Caco-2 (cell line): ENCODE data around the gene DNMT3A. TPM values are rescaled to one million over a fixed set of nuclear protein-coding genes. Genes with fewer than 3 reads are reported as not detected.

Source experiments
- BruUV-seq: library from RNA; stranded (reverse); fragments of 400-500 nt; replicated peaks from 2 replicates; lab custom pipeline; 2021; lab: Mats Ljungman, UMichigan
- CTCF ChIA-PET: fragments of 300-600 bp; sonication (Branson Sonifier 250); formaldehyde crosslinking; loops from one replicate; lab custom pipeline; 2022; ENCODE audit warnings: antibody characterized with exemption; lab: Charles Lee
- POLR2A ChIA-PET: fragments of 300-600 bp; sonication (Branson Sonifier 250); formaldehyde crosslinking; loops from one replicate; lab custom pipeline; 2022; ENCODE audit warnings: antibody characterized with exemption; lab: Charles Lee
- DNase-seq, 2 experiments: peaks; one replicate each; pipeline versions ENCODE4 v3.0.0 to v3.0.0-alpha.2; 2020 to 2022
- H3K27me3 ChIP-seq: replicated peaks from 2 replicates; pipeline ENCODE4 v1.6.0; 2011; ENCODE audit warnings: low read length; ENCODE audit not compliant: control insufficient read depth, insufficient read depth
- H3K36me3 ChIP-seq: 2 replicates; pipeline ENCODE4 v1.5.1; 2011; ENCODE audit warnings: low read length; ENCODE audit not compliant: control insufficient read depth, insufficient read depth
- H3K4me1 ChIP-seq: fragments of 250-450 bp; sonication (Bioruptor Pico); 2 replicates; pipeline ENCODE4 v1.5.1; 2020; ENCODE audit warnings: mild to moderate bottlenecking
- H3K4me3 ChIP-seq: 2 replicates; pipeline ENCODE4 v1.5.1; 2011; ENCODE audit warnings: low read depth, mild to moderate bottlenecking, control low read depth, low read length
- H3K9me3 ChIP-seq: fragments of 250-450 bp; sonication (Bioruptor Pico); 2 replicates; pipeline ENCODE4 v1.5.1; 2020; ENCODE audit warnings: mild to moderate bottlenecking, moderate library complexity
- H3K27ac Mint-ChIP-seq: one replicate; pipeline ENCODE4 v1.8.0; 2022; ENCODE audit warnings: mixed read lengths; ENCODE audit not compliant: unreplicated experiment
- H3K27me3 Mint-ChIP-seq: one replicate; pipeline ENCODE4 v1.8.0; 2022; ENCODE audit warnings: mixed read lengths; ENCODE audit not compliant: insufficient read depth, unreplicated experiment
- H3K36me3 Mint-ChIP-seq: one replicate; pipeline ENCODE4 v1.8.0; 2022; ENCODE audit warnings: mild to moderate bottlenecking, mixed read lengths; ENCODE audit not compliant: insufficient read depth, unreplicated experiment
- H3K4me1 Mint-ChIP-seq: one replicate; pipeline ENCODE4 v1.8.0; 2022; ENCODE audit warnings: low read depth, mixed read lengths; ENCODE audit not compliant: unreplicated experiment
- H3K4me3 Mint-ChIP-seq: one replicate; pipeline ENCODE4 v1.8.0; 2022; ENCODE audit warnings: mild to moderate bottlenecking, moderate library complexity, mixed read lengths; ENCODE audit not compliant: unreplicated experiment
- H3K9me3 Mint-ChIP-seq: one replicate; pipeline ENCODE4 v1.8.0; 2022; ENCODE audit warnings: mixed read lengths; ENCODE audit not compliant: unreplicated experiment
- CTCF ChIP-seq, 2 experiments: fragments of 200-600 bp in 1 of 2; IDR thresholded peaks; 1 replicate in 1 of 2; 2 replicates in 1 of 2; pipeline versions ENCODE4 v1.5.1 to v1.8.0; 2011 to 2022; ENCODE audit warnings: antibody characterized with exemption in 1 of 2, control low read depth in 1 of 2, inconsistent platforms in 1 of 2, low read depth in 1 of 2, low read length in 1 of 2, mild to moderate bottlenecking in 1 of 2, moderate library complexity in 1 of 2; ENCODE audit not compliant: insufficient read depth in 1 of 2, severe bottlenecking in 1 of 2, unreplicated experiment in 1 of 2
- intact Hi-C: fragments of 100-400 bp; cut with micrococcal nuclease; formaldehyde crosslinking; loops from one replicate; pipeline ENCODE4 v1.10.0; 2022; ENCODE audit not compliant: unreplicated experiment
- total RNA-seq: library from RNA; stranded (reverse); gene quantifications from 2 replicates; pipeline ENCODE4 v1.2.3, GENCODE V29; 2022

Gene DNMT3A
- total RNA-seq, 1 experiment from 2014 or later = 72.2 TPM

GRCh38 chr2:25377822-25378421 lies 36.2 kb upstream of the DNMT3A start:
- Mint-ChIP-seq H3K4me3 (no peak overlapping the region), H3K27ac (peak overlapping the region; percentile 66), H3K27me3 (no peaks in the 10 kb centered on the region), H3K36me3 (peaks cover 10% of the 10 kb centered on the region), H3K9me3 (no peaks in the 10 kb centered on the region), H3K4me1 (peaks cover 13% of the 10 kb centered on the region)
- Histone ChIP-seq H3K27me3 (no peaks in the 10 kb centered on the region), H3K4me1 (peaks cover 11% of the 10 kb centered on the region), H3K4me3 (no peak overlapping the region), H3K36me3 (no peaks in the 10 kb centered on the region), H3K9me3 (no peaks in the 10 kb centered on the region)
- BruUV-seq = no TSS peak
- ChIA-PET CTCF (interaction anchor here (2.8 kb wide), 1 partner anchor 16 kb away, joined by 31 read pairs; no protein-coding TSS in a partner anchor), POLR2A (no interaction called here)
- intact Hi-C loops = loop anchor here (1.0 to 10.0 kb wide), 6 partner anchors 16 to 287 kb away; no protein-coding TSS in a partner anchor
- no peak for TF ChIP-seq CTCF (IDR thresholded peaks at IDR 0.05; ENCODE audit: insufficient read depth in 1 of 2, low read depth in 1 of 2, low read length in 1 of 2, severe bottlenecking in 1 of 2, unreplicated experiment in 1 of 2)
- no peak for DNase-seq

GRCh38 chr2:25376750-25377621 lies 35.3 kb upstream of the DNMT3A start:
- no peaks in the 10 kb centered on the region for H3K36me3 ChIP-seq
- Mint-ChIP-seq H3K36me3 (peaks cover 10% of the 10 kb centered on the region), H3K27ac (peak overlapping the region; percentile 66), H3K4me3 (peak overlapping the region; percentile 68), H3K27me3 (no peaks in the 10 kb centered on the region), H3K4me1 (peaks cover 23% of the 10 kb centered on the region), H3K9me3 (no peaks in the 10 kb centered on the region)
- peak overlapping the region; percentile 16 for H3K4me3 ChIP-seq
- POLR2A ChIA-PET = interaction anchor here (0.6 kb wide), 1 partner anchor 15 kb away, joined by 5 read pairs; no protein-coding TSS in a partner anchor
- H3K4me1 ChIP-seq = peaks cover 19% of the 10 kb centered on the region
- H3K27me3 ChIP-seq = no peaks in the 10 kb centered on the region
- CTCF ChIA-PET = interaction anchor here (1.0 to 2.8 kb wide), 5 partner anchors 8 to 142 kb away, joined by 3 to 31 read pairs (median 5); no protein-coding TSS in a partner anchor
- peak; percentile 90 to 94 for DNase-seq
- intact Hi-C loops = loop anchor here (1.0 to 10.0 kb wide), 6 partner anchors 15 to 288 kb away; no protein-coding TSS in a partner anchor
- H3K9me3 ChIP-seq = no peaks in the 10 kb centered on the region
- peak; percentile 78 to 98 for TF ChIP-seq CTCF (IDR thresholded peaks at IDR 0.05; ENCODE audit: insufficient read depth in 1 of 2, low read depth in 1 of 2, low read length in 1 of 2, severe bottlenecking in 1 of 2, unreplicated experiment in 1 of 2)
- BruUV-seq = no TSS peak

GRCh38 chr2:25375989-25376545 lies 34.3 kb upstream of the DNMT3A start:
- peak overlapping the region; percentile 52 for H3K4me3 Mint-ChIP-seq
- BruUV-seq = no TSS peak
- peaks cover 10% of the 10 kb centered on the region for H3K36me3 Mint-ChIP-seq
- peaks cover 23% of the 10 kb centered on the region for H3K4me1 Mint-ChIP-seq
- H3K27ac Mint-ChIP-seq = no peak overlapping the region
- ChIA-PET CTCF (interaction anchor here (0.7 to 2.8 kb wide), 4 partner anchors 9 to 126 kb away, joined by 3 to 31 read pairs (median 4); no protein-coding TSS in a partner anchor), POLR2A (no interaction called here)
- TF ChIP-seq CTCF (IDR thresholded peaks at IDR 0.05; ENCODE audit: insufficient read depth in 1 of 2, low read depth in 1 of 2, low read length in 1 of 2, severe bottlenecking in 1 of 2, unreplicated experiment in 1 of 2) = no peak
- Histone ChIP-seq H3K27me3 (no peaks in the 10 kb centered on the region), H3K4me3 (peak overlapping the region; percentile 14; the same call in 1 of the 2 replicates), H3K4me1 (peaks cover 28% of the 10 kb centered on the region), H3K36me3 (no peaks in the 10 kb centered on the region), H3K9me3 (no peaks in the 10 kb centered on the region)
- H3K9me3 Mint-ChIP-seq = no peaks in the 10 kb centered on the region
- no peaks in the 10 kb centered on the region for H3K27me3 Mint-ChIP-seq
- intact Hi-C loops = loop anchor here (2.0 to 10.0 kb wide), 3 partner anchors 67 to 289 kb away; no protein-coding TSS in a partner anchor
- DNase-seq = no peak
